GM21576 (cell line): Measurements from ENCODE around the gene OPCML.

Source experiments
- ATAC-seq: cut with Tn5 transposase; IDR thresholded peaks from one replicate; pipeline ENCODE4 v1.9.1; 2021; ENCODE audit warnings: mild to moderate bottlenecking, moderate library complexity; ENCODE audit not compliant: unreplicated experiment

Gene OPCML

DNA sequence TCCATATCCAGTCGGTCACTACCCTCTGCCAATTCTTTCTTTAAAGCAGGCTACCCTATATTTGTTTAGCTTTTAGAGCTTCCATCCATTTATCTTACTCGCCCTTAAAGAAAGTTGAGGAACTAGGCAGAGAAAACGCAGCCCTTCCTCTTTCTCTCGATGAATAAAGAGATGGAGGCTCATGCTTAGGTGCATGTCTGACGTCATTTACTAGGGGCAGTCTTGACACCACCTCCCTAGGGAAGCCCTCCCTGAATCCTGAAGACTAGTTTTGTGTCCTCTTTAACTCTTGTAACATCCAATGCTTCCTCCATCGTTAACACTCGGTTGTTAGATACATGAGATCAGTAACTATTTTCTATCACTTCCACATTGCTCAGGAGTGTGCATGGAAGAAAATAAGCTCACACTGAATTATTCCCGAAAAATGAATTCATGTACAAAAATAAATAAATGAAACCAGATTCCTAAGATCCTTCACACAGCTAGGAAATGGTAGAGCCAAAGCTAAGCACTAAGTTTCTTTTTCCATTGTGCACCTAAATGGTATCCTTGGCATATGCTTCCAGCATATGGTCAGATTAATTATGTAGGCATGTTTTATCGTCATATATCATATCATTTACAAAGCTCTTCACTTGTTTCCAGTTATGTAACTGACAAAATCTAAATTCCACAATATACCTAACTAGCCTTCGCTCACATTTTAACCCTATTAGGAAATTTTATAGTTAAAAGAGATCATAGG, 291.2 kb downstream of the OPCML start:
- no peak for ATAC-seq

DNA sequence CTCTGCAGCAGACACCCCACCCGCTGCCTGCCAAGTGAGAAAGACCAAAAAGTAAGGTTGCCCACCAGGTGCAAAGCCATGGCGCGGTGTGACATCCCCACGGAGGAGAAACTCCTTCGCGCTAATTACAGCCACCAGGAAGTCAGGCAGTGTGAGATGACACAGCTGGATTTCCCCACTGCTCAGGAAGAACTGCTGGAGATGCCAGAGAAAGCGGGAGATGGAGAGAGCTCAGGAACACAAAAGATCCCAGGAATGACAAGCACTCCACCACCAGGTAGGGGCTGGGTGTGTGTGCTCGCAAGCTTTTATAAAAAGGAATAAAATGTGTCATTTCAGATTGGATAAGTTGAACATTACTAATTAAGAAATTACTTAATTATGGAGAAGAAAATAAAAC, 292.7 kb downstream of the OPCML start:
- no peak for ATAC-seq

DNA sequence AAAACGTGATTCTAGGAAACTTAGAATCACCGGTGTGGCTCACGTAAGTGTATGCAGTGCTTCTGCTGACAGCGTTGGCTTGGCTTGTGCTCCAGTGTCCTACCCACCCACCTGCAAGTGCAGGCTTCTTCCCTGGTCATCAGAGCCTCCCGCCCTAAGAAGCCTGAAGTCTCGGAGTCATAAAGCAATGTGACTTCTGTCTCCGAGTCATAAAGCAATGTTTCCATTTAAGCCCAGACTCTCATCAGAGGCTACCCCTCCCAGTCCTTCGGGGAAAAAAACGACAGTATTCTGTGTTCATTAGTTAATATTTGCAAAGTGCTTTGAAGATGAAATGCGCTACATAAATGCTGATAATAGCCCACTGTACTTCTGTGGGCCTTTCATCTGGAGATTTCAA, 293.8 kb downstream of the OPCML start:
- no peak for ATAC-seq

DNA sequence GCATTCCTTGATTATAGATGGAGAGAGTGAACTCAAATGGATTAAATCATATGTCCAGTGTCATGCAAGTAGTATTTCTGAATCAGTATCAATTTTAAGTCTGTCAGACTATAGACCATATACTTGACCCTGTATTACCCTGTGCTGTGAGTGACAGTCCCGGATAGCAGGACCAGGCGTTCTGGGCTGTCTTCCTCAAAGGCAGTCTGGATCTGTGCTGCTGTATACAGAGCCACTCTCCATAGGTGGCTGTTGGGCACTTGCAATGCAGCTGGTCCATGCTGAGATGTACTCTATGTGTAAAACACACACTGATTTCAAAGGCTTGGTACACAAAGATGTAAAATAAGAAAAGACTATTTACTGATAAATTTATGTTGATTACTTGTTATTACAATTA, 294.3 kb downstream of the OPCML start:
- no peak for ATAC-seq

DNA sequence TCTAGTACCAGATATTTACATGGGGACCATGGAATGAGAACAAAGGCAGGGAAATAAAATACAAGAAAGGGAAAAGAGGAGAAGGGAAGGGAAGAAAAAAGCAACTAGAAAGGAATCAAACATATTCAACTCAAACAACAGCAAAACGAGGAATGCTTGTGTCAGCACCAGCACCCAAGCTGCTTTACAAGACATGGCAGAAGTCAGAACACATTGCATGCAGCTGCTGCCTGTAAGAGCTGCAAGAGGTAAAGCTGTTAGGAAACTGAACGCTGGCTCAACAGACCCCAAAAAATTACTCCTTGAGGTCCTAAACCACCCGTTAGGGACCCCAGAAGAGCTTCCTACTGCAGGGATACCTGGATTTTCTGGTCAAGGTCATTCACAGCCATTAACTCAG, 296.9 kb downstream of the OPCML start:
- ATAC-seq, result no peak

DNA sequence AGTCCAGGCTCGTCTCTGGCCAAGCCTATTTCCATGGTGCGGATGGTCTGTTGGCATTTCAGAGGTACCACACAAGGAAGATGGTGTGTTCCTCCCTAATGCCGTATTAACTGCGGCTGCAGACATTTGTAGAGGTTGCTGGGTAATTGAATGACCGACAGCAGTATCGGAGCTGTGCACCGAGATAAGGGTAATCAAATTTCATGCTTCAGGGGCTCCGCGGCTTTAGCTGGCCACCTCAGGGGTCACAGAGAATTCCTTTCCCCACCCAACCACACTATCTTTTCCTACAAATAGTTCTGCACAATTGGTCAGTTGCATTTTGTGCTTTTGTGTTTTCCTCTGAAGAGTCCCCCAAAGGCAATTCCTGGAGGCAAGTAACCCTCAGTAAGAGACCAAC, 297.4 kb downstream of the OPCML start:
- no peak for ATAC-seq

DNA sequence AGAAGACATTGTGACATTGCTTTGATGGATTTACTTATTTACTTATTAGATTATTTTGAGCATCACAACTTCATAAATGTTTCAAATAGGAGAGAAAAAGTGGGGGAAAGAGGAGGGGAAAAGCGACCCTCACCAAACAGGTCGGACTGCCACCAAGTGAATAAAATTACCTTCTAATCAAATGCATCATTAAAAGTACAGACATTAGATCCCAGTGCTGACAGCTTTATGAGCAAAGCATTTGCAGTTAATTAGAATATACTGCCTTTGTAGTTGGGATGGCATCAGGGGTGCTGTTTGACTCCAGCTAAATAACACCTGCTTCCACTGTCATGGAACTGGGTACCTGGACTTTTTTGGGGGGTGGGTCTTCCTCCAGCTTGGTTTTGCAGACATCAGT, 299.6 kb downstream of the OPCML start:
- ATAC-seq, result no peak

DNA sequence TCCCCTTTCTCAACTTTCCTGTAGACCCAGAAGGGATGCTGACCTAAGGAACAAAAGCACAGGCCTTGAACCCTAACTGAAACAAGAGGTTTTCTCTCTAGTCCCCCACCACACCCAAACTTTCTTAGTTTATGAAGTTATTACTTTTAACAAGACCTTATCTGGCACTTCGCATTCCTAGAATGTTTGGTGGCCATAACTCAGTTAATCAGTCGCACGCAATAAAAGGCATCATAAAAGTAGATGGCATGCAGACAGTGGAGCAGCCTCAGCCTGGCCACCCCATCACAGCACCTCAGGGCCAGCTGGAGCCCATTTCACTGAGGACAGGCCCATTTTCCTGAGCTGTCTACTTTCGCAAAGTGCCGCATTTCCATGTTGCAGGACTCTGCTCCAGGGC, 301.9 kb downstream of the OPCML start:
- ATAC-seq, result no peak

DNA sequence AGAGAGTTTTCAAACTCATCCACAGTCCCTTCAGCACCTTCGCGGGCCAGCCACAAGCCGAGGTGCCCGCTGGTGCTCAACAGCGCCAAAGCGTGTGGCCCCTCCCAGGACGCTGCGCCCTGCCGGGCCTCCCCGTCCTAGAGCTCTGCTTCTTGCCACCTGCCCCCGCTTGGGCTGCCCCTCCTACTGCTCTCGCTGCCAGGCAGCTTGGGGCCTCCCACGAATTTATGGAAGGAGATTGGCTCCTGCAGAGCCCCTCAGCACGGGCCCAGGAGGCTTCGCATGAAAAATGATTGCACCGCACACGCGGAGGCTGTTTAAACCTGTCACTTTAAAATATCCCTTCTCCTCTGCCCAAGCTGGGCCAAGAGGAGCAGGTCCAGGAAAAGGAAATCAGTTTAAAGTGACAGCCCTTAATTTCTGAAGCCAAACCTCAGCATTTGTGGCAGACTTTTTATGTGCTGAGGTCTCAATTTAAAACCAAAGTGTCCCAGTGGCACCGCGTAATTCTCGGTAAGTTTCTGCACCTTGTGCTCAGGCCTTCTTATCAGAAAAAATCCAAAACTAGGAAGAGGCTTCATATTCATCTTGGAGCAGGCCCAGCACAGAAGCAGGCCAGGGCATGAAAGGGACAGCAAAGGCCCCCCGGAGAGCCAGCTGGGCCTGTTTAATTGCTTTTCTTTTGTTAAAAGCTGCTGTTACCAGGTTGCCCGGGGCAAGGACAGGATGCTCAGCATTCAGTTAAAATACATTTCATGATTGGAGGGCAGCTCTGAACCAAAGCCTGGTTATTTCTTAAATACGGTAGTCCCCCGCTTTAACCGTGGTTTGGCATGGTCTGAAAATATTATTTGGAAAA, 303.6 kb downstream of the OPCML start:
- no peak for ATAC-seq

DNA sequence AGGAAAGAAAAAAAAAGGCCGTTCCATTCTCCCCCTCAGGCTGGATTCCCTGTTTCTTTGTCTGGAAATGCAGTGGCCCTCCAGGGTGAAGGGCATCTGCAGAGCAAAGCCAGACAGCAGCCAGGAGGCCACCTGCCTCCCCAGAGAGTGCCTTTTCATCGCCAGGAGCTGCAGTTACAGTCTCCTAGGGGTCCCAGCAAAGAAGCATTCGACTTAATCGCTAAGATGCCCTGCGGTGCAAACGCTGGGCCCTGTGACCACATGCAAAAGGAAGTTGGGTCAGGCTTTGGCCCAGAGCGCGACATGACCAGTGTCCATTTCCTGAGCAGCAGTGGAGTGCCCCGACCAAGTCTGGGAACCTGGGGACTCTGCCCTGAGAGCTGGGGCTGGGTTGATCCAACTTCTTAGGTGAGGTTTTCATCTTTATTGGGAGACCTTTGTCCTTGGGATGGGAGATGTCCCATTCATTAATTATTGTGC, 304.6 kb downstream of the OPCML start:
- ATAC-seq, result no peak

DNA sequence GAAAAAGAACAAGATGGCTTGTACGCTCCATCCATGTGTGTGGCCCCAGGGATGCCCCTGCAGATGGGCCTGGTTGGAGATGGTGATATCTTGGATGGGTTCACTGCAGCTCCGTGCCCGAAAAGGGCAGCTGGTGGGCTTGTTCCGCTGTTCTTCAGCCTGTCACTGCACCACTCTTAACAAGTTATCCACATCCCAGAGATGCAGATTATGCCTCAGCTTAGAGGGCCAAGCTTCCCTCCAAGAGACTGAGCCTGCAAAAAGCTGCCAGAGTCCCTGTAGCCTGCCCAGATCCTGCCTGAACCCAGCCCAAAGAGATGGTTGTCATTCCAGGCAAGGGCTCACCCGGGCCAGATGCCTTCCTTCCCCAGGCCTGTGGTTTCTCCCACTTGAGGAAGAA, 308.0 kb downstream of the OPCML start:
- no peak for ATAC-seq

DNA sequence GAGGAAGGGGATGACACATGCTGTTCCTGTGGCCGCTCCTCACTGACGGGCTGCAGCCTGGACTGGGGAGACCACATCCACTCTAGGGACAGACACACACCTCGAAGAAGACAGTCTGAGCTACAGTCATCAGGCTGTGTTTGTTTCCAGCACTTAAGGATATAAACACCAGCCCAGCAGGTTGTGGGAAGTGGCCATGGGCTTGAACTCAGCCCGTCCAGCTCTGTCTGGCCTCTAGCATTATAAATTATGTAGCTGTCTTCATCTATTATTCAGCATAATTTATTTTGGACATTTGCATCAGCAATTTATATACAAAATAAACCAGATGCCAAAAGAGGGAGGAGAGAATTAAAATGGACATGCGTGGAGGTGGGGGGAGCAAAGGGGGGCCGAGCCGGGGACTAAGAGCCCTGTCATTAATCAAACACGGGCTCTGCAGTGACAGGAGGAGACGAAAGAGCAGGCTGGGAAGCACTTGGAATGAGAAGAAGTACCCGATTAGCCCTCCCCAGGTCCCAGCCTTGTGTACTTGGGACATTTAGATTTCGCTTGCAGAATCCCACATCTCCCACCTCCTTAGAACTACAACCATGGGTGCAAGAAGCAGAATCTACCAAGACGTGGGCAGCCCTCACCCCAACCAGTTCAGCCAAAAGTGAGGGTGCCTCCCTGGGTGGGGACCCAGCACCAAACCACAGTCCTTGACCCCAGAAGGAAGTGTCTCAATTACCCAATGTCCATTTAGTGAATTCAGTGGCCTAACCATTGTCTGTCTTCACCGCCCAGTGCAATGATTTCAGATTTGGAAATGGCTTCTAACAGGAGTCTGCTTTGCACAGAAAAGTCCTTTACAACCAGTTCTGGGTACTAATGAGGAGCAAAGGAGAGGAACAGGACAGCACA, 309.6 kb downstream of the OPCML start:
- no peak for ATAC-seq

DNA sequence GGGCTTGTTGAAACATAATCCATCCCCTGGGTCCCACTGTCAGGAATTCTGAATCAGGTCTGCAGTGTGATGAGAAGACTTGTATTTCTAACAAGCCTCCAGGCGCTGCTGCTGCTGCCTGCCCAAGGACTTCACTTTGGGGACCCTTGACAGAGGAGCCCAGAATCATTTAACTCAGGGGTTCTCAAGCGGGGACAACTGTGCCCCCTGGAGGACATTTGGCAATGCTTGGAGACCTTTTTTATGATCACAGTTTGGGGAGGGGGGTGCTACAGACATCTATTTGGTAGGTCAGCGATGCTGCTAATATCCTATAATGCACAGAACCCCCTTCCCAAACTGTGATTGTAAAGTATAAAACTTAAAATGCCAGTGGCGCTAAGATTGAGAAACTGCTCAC, 312.8 kb downstream of the OPCML start:
- ATAC-seq, result no peak

DNA sequence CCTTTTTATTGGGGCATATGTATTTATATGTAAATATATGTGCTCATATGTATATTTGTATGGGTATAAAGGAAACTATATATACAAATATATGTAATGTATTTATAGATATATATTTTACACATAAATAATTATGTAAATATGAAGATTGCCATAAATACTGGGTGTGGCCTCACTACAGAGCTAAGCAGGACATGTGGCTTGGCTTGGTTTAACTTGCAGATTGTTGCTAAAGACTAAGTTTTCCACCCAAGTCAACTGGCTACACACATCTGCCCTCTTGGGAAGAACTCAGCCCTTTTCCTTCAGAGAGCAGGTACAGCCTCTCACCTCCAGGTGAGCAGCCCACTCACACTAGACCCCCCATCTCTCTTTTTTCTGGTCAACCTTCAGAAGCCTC, 315.5 kb downstream of the OPCML start:
- ATAC-seq, result no peak

DNA sequence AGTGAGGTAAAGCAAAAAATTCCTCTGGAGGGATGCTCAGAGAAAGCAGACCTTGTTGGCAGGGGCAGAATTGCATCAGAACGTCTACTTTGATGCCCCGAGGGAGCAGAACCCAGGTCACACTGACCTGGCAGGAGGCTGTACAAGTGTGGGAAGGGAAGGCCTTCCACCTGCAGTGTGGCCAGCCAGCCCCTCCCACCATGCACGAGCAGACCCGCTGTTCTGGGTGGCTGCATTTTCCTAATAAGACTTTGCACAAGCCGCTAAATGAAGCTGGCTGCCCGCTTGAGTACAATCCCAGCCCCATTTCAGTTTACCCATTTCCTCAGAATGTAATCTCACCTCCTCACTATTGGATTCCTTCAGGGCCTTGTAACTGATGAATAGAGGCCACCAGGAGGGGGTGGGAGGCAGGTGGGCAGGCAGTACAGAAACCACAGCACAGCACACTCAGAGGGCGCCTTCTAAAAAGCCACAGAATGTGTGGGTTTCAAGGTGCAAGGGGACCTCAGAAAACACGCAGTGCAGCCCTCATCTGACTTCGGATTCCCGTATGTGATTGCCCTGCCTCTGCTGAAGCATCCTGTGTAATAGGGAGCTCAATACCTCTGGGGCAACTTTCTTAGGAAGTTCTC, 316.6 kb downstream of the OPCML start:
- ATAC-seq, result no peak

DNA sequence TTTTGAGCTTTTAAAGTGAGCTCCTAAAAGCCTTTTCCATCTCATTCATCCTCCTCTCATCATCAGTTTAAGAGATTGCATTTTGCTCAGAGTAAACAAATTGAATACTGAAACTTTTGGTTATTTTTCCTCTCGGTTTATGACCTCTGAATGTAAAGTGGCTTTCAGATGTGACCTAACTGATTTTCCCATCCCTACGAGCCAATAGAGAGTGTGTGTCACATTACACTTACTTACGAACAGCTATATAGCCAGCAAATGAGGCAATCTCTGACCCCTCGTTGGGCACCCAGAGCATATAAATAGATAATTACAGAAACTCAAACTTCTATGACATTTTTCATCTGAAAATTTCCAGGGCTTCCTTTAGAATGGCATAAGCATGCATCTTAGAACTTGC, 317.7 kb downstream of the OPCML start:
- no peak for ATAC-seq

DNA sequence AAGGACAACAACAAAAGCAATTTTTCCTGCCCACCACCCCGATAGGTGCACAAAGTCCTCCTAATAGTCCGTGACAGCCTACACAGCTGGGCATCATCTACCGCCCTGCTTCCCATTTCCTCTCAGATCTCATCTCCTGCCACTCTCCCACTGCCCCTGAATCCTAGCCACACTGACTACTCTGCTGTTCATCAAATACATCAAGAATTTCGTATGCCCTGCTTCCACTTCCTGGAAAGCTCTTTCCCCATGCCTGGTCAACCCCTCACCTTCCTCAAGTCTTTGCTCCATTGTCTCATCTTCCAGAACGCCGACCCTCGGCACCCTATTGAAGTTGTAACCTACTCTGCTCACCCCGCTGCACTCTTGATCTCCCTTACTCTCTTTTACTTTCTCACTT, 320.1 kb downstream of the OPCML start:
- ATAC-seq, result no peak

DNA sequence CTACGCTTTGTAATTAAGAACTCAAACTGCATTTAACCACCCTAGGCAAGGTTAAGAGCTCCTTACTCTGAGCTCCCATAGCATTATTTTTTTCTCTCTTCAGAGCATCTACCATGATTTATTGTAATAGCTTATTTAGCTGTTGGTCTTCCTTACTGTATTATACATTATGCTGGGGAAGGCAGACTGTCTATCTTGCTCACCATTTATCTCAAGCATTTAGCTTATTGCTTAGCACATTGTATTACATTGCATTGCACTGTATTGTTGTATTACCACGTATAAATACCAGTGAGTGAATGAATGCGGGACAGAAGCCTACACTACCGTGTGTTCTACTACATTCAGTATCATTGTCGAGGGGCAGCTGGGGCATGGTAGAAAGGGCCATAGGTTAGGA, 324.3 kb downstream of the OPCML start:
- ATAC-seq, result no peak

DNA sequence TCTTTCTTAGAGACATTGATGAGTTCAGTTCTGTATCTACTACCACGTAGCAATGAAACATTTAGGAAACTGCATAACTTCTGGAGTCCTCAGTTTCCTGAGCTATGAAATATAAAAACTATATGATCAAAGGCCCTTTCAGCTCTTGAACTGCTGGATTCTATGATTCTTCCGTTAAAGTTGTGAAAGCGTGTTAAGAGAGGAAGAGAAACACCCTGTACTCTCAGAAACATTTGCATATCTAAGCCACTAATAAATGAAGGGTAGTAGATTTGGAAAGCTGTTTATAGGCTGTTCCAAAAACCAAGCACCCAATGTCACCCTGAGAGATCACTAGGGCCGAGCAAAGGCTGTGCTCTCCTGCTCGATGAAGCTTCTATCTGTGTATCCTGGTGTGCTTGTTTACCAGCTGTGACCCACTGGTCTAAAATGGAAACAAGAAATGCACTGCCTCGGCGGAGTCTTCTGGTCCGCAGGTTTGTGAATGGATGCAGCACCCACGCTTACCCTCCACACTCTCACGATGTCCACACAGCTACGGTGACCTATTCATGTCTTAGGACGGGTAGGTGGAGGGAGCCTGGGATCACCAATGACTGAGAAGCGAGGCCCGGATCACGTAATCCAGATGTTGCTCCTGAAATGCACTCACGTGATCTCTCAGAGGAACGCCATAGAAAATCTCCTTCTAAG, 325.8 kb downstream of the OPCML start:
- ATAC-seq, result no peak

DNA sequence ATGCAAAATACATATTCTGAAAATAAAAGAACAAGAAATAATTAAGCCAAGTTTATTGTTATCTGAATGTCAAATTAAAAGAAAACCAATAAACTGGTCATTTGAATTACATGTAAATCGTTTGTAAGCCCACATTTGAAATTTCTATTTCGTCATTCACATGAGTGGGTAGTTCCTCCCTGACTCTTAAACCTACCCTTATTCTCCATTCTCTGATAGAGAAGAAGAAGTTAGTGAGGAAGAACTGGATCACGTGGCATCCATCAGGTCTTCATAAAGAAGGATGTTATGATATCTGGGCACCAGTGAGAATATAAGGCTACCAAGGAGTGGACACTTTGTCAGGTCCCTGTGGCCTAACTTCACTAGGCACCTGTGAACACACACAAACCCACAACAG, 328.1 kb downstream of the OPCML start:
- ATAC-seq, result no peak
